GM18526 (cell line): Measurements from ENCODE around the gene DECR2.

ENCODE experiments used
- POLR2A ChIP-seq: IDR thresholded peaks from 3 replicates; pipeline ENCODE4 v1.6.1; 2011; ENCODE audit not compliant: insufficient read length; ENCODE audit errors: extremely low read depth

Gene DECR2

GRCh38 chr16:430904-431303, 29.2 kb downstream of the DECR2 start:
- TF ChIP-seq POLR2A, result no peak

- TF ChIP-seq POLR2A, result no peak
Observed at GRCh38 chr16:440627-441026, 38.9 kb downstream of the DECR2 start.

GRCh38 chr16:441447-441846, 39.8 kb downstream of the DECR2 start:
- no peak for TF ChIP-seq POLR2A

- no peak for TF ChIP-seq POLR2A
Observed at GRCh38 chr16:442976-443375, 41.3 kb downstream of the DECR2 start.

GRCh38 chr16:444027-444426, 42.3 kb downstream of the DECR2 start:
- no peak for TF ChIP-seq POLR2A

GRCh38 chr16:445566-445965, 43.9 kb downstream of the DECR2 start:
- TF ChIP-seq POLR2A, result no peak

GRCh38 chr16:450385-450784, 48.7 kb downstream of the DECR2 start:
- no peak for TF ChIP-seq POLR2A

GRCh38 chr16:450785-451512, 49.3 kb downstream of the DECR2 start:
- no peak for TF ChIP-seq POLR2A

- no peak for TF ChIP-seq POLR2A
Observed at GRCh38 chr16:454397-454940, 52.8 kb downstream of the DECR2 start.

- no peak for TF ChIP-seq POLR2A
Observed at GRCh38 chr16:455453-455852, 53.8 kb downstream of the DECR2 start.

- no peak for TF ChIP-seq POLR2A
Observed at GRCh38 chr16:456891-457483, 55.3 kb downstream of the DECR2 start.

GRCh38 chr16:457732-458400, 56.2 kb downstream of the DECR2 start:
- TF ChIP-seq POLR2A, result no peak

GRCh38 chr16:459761-460160, 58.1 kb downstream of the DECR2 start:
- TF ChIP-seq POLR2A, result no peak

- TF ChIP-seq POLR2A, result no peak
Observed at GRCh38 chr16:460787-461186, 59.1 kb downstream of the DECR2 start.
